Activated naive CD4-positive, alpha-beta T cell (primary cell): ENCODE data around the gene LASP1.
A peak's percentile ranks its signal among the peaks of the same experiment; 100 is the strongest.

Source experiments
- DNase-seq, 4 experiments: peaks; one replicate each; lab custom pipeline; 2025; lab: John Stamatoyannopoulos, UW

Gene LASP1

DNA sequence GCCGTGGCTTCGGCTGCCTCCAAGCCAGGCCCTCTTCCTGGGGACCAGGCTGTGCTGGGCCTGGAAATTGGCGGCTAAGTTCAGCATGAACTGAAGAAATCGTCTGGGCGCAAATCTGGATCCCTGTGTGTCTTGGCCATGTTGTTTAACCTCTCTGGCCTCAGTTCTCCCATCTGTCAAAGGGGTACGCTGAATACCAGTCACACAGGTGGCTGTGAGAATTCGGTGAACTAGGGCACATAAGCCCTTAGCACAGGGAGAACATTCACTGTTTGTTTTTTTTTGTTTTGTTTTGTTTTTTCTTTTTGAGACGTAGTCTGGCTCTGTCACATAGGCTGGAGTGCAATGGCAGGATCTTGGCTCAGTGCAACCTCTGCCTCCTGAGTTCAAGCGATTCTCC lies 19.0 kb downstream of the LASP1 start:
- DNase-seq: no peak

DNA sequence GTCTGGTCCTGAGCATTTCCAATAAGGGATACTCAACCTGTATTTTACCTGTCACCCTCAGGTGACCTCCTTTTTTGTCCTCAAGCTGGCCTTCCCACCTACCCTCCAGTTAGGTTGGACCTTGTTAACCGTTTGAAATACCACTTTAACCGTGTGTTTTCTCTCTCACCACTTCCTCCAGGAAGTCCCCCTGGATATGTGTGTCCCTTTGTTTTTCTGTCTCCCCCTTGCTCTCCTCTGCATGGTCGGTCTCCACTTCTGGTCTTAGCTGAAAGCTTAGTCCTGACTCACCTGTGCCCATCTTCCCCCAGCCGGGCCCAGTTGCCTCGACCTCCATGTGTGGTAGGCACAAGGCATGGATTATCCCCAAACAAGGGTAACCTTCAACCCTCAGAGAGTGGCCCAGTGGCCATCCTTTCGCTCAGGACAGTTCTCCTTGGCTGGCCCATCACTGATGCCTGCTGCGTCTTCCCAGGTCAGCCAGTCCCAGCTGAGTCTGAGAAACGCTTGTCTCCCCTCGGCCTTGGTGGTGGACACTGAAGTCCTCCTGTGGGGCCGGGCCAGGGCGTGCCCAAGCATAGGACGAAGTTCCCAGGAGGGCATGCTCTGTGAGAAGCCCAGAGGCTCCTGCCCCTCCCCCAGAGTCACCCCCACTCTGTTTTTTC lies 20.0 kb downstream of the LASP1 start:
- no peak for DNase-seq

GRCh38 chr17:38890410-38890746 lies 20.5 kb downstream of the LASP1 start:
- no peak for DNase-seq

DNA sequence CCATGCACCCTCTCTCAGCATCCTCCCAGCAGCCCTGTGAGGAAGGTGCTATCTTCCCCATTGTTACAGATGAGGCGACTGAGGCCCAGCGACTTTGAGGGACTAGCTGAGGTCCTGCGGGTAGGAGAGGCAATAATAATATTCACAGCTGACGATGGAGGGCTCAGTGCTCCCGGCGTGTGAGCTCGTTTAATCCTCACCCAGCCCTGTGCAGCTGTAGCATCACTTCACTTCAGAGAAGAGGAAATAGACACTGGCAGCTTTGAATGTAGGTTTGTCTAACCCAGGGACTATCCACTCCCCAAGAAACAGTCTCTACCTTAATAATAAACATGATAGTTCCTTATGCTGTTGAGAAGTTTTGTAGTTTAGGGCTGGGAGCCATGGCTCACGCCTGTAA lies 21.6 kb downstream of the LASP1 start:
- no peak for DNase-seq

GRCh38 chr17:38892083-38892482 lies 22.2 kb downstream of the LASP1 start:
- DNase-seq: no peak

DNA sequence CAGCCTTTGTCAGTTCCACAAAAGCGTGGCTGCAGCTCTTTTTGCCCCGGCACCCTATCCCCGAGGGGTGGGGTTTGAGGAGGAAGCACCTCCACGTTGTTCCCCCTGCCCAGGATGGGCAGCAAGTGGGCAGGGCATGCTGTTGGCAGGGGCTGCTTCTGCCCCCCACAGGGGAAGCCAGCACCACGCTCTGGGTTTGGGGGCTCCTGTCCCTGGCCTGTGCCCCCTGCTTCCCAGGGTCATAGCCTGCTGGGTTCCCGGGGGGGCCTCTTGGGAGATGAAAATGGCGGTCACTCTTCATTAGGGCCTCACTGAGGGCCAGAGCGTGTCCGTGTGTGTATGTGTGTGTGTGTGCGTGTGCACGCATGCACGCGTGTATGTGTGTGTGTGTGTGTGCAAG lies 22.8 kb downstream of the LASP1 start:
- DNase-seq: no peak

DNA sequence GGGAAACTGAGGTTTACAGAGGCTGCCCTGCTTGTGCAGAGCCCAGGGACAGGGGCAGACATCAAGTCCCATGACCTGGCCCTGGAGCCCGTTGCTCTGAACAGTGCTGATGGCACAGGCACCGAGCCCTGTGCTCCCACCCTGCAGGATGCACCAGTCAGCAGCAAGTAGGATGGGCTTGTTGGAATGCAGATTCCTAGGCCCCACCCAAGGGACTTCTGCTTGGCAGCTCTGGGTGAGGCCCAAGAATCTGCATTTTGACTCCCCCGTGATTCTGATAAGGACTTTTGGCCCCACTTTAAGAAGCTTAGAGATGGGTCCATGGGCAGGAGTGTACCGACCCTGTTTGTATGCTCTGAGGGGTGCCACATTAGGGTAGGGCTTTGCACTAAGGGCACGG lies 23.3 kb downstream of the LASP1 start:
- no peak for DNase-seq

DNA sequence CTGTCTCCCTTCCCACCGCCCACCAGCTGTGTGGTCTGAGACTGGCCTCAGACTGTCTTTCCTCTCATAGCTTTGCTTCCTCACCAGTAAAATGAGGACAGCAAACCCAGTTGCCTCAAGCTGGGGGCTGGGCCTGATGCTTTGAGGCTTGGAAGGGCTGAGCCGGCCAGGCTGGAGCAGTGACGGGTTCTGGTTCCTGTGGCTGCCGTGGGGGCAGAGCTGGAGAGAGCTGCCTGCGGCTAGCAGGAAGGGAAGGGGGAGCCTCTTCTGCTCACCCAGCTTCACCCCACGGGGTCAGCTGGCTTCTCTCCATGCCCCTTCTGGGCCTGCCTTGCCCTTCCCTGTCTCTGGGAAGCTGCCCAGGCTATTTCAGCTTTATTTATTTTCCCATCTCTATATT lies 23.7 kb downstream of the LASP1 start:
- DNase-seq: no peak

DNA sequence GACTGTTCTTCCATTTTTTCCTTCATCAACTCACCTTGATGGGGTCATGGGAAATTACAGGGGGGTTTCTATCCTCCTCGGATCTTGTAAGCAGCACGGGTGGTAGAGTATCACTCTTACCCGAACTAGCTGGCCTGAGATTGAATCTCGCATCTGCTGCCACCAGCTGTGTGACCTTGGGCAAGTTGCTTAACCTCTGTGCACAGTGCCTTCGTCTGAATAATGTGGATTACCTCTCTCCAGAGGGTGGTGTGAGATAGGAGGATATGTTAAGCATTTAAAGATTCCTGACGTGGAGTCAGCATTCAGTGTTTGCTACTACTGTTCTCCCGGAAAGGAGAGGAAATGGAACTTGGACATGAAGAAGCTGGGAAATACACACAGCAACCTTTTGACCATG lies 24.4 kb downstream of the LASP1 start:
- no peak for DNase-seq

- no peak for DNase-seq
Measured at GRCh38 chr17:38896346-38896954, 26.6 kb downstream of the LASP1 start.

GRCh38 chr17:38897176-38897575 lies 27.3 kb downstream of the LASP1 start:
- no peak for DNase-seq

GRCh38 chr17:38897671-38898290 lies 27.9 kb downstream of the LASP1 start:
- DNase-seq: no peak

DNA sequence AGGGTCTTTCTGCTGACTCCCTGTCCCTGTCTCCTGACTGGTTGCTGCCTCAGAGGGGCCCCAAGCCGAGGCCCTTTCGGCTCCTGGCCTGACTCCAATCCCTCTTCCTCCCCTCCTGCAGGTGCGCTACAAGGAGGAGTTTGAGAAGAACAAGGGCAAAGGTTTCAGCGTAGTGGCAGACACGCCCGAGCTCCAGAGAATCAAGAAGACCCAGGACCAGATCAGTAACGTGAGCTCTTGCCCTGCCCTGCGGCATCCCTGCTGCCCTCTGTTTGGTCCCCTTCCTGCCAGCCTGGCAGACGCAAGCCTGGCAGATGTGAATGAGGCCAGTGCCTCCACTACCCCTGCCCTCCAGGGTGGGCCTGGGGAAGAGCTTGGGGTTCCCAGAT lies 28.4 kb downstream of the LASP1 start:
- no peak for DNase-seq

GRCh38 chr17:38898812-38899348 lies 29.0 kb downstream of the LASP1 start:
- peak; percentile 31 to 73 (median 56) for DNase-seq

- DNase-seq: no peak
Measured at GRCh38 chr17:38899421-38899820, 29.6 kb downstream of the LASP1 start.

GRCh38 chr17:38900978-38901656 lies 31.3 kb downstream of the LASP1 start:
- no peak for DNase-seq

GRCh38 chr17:38903404-38903803 lies 33.5 kb downstream of the LASP1 start:
- no peak for DNase-seq

DNA sequence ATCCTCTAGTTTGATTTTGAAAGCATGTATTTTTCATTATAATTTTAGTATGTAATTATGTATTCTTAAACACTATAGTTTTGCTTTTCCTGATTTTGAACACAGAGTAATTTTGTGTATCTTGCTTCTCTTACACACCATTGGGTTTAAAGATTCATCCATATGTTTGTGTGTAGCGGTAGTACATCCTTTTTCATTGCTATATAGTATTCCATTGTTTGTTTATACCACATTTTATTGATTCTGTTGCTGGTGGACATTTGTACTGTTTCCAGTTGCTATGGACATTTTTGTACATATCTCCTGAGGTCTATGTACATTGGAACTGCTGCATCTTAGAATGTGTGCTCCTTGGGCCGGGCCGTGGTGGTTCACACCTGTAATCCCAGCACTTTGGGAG lies 35.0 kb downstream of the LASP1 start:
- DNase-seq: no peak

GRCh38 chr17:38905375-38905774 lies 35.5 kb downstream of the LASP1 start:
- DNase-seq: no peak

DNA sequence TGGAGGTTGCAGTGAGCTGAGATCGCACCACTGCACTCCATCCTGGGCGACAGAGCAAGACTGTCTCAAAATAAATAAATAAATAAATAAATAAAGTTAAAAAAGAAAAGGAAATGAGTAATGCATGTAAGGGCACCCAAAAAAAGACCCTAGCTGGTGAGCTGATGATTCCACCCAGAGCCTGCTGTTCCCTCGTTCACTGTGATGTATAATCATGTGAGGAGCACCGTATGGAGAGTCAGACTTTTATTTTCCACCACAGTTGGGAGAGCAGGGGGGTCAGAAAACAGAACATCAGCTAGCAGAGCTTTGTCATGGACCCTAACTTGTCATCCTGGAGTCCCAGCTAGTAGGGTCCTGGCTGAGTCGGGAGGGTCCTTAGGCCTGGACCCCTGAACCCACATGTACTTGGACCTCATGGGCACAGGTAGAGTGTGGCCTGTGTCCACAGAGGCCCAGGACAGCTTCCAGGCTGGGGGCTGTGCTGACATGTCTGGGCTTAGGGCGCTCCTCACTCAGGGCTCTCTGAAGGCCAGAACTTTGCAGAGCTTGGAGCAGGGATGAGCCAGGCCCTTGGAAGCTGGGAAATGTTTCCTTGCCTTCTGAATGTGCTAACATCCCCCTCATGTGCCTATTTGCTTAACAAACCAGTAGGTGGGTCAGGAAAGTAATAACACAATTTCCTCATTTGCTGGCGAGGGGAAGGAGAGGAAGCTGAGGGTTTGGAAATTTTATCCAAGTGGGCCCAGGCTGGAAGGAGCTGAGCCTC lies 36.8 kb downstream of the LASP1 start:
- DNase-seq: no peak

- no peak for DNase-seq
Measured at GRCh38 chr17:38907930-38908675, 38.2 kb downstream of the LASP1 start.
